GM12872 (cell line): ENCODE results near the gene SLX9.

Experiments
- CTCF ChIP-seq: IDR thresholded peaks from 3 replicates; pipeline ENCODE4 v1.5.1; 2011; ENCODE audit warnings: low read depth, mild to moderate bottlenecking, low read length, moderate library complexity; ENCODE audit not compliant: insufficient read depth

Gene SLX9

GRCh38 chr21:44926331-44927101, 13.3 kb upstream of the SLX9 start:
- TF ChIP-seq CTCF = 0 out of 3 replicates have a peak, but pooled peaks have one; percentile 17

- no peak for TF ChIP-seq CTCF
These were observed 12.6 kb upstream of the SLX9 start for GRCh38 chr21:44927259-44927586.

GRCh38 chr21:44927587-44928461, 12.0 kb upstream of the SLX9 start:
- peak; percentile 17; the same call in 1 of the 3 replicates for TF ChIP-seq CTCF

GRCh38 chr21:44929242-44929798, 10.5 kb upstream of the SLX9 start:
- no peak for TF ChIP-seq CTCF

- TF ChIP-seq CTCF = no peak
These were observed 9.9 kb upstream of the SLX9 start for GRCh38 chr21:44929799-44930542.

GRCh38 chr21:44930543-44930981, 9.3 kb upstream of the SLX9 start:
- no peak for TF ChIP-seq CTCF

GRCh38 chr21:44931137-44931500, 8.7 kb upstream of the SLX9 start:
- no peak for TF ChIP-seq CTCF
